Measurements from ENCODE around the gene FXYD5. TPM values are rescaled to one million over a fixed set of nuclear protein-coding genes. Genes with fewer than 3 reads are reported as not detected.

The FXYD5 gene
- total and polyA plus RNA-seq, 9 of the 15 experiments (the other 6 are each of a cell fraction or from before 2014, with no cell fraction given), result 104 to 537 (median 174) TPM

DNA sequence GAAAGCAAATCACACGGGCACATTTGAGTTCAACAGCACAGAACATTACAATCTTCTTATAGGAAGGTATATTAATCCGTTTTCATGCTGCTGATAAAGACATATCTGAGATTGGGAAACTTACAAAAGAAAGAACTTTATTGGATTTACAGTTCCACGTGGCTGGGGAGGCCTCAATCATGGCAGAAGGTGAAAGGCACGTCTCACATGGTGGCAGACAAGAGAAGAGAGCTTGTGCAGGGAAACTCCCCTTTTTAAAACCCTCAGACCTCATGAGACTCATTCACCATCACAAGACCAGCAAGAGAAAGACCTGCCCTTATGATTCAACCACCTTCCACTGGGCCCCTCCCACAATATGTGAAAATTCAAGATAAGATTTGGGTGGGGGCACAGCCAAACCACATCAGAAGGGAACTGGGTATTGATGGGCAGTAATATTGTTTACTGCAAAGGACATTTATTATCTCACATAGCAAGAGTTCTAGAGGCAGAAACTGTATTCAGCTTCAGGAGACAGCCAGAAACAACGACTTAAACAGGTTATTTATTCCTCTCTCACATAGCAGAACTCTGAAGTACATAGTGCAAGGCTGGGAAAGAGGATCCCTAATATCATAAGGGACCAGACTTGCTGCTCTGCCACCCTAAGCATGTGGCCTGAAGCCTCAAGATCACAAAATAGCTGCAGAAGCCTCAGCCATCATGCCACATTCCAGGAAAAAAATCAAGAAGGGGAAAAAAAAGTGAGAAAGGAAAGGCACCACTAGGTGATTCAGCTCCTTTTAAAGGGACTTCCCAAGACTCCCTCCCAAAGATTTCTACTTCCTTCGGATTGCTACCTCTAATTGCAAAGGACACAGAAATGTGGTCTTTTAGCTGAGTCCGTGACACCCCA lies 23.1 kb downstream of the FXYD5 start:
- CTCF ChIA-PET (ENCODE audit: low intra/inter-chr PET ratio), result no interaction called here
- peaks cover 14% of the 10 kb centered on the region; the same call in 1 of the 2 replicates for H3K9me3 ChIP-seq (replicated peaks; ENCODE audit: control insufficient read depth, insufficient read depth, low read depth, low read length)
- FAIRE-seq (no peak), DNase-seq (ENCODE audit: extremely low read depth in 1 of 4, low spot score in 3 of 4) (no peak), ATAC-seq (no peak)
- H3K9ac ChIP-seq (ENCODE audit: insufficient read depth in 1 of 2, low read depth in 2 of 2, low read length in 2 of 2), result no peak overlapping the region
- H4K20me1 ChIP-seq (replicated peaks; ENCODE audit: control insufficient read depth, insufficient read depth, low read length), result no peaks in the 10 kb centered on the region
- H3K27me3 ChIP-seq (ENCODE audit: control insufficient read depth in 2 of 2, insufficient read depth in 2 of 2, low read length in 2 of 2), result no peaks in the 10 kb centered on the region
- intact Hi-C loops (cut with micrococcal nuclease) (no loop called here), in situ Hi-C loops (cut with MboI) (no loop called here)
- POLR2A ChIA-PET, result interaction anchor here (0.9 to 1.3 kb wide), 2 partner anchors 8 to 16 kb away, joined by 3 to 4 read pairs; no protein-coding TSS in a partner anchor
- no peaks in the 10 kb centered on the region; the same call in 2 of the 3 replicates for H3K36me3 ChIP-seq (ENCODE audit: control insufficient read depth, insufficient read depth, low read length)
- H3K27ac ChIP-seq (ENCODE audit: extremely low read depth, low read depth, low read length), result no peak overlapping the region
- no peak overlapping the region for H3K4me2 ChIP-seq (ENCODE audit: insufficient read depth, low read length)
- H3K4me1 ChIP-seq (replicated peaks in 1 of 2; ENCODE audit: control insufficient read depth in 2 of 2, insufficient read depth in 2 of 2, low read length in 2 of 2), result peaks cover 11 to 15% of the 10 kb centered on the region in 2 experiments; a peak in 3 of 5 replicates
- H3K4me3 ChIP-seq, result no peak overlapping the region
- H3K79me2 ChIP-seq (ENCODE audit: control insufficient read depth, insufficient read depth, low read length), result no peaks in the 10 kb centered on the region
- no peak overlapping the region for H2AFZ ChIP-seq (ENCODE audit: low read depth, low read length)
- no peaks in the 10 kb centered on the region for H3K9me1 ChIP-seq (ENCODE audit: control insufficient read depth, insufficient read depth, low read length)
- WGBS (ENCODE audit: insufficient coverage, low coverage, missing lambda C conversion rate), result 27% methylated on average over 7 of the region's 7 CpGs
- no TSS peak for BruUV-seq (replicated peaks)
- TF ChIP-seq PYGO2 (tag; IDR thresholded peaks at IDR 0.05) (no peak), HNRNPLL (IDR thresholded peaks at IDR 0.05; ENCODE audit: low read depth, low read length, poor library complexity, severe bottlenecking) (no peak), DDX20 (tag; IDR thresholded peaks at IDR 0.05; ENCODE audit: low read depth) (no peak), MTA1 (IDR thresholded peaks at IDR 0.05; ENCODE audit: borderline replicate concordance) (no peak), ZNF507 (tag; conservative IDR thresholded peaks at IDR 0.05) (no peak), THRAP3 (IDR thresholded peaks at IDR 0.05; ENCODE audit: borderline replicate concordance) (no peak), RBFOX2 (IDR thresholded peaks at IDR 0.05; ENCODE audit: low read depth, low read length) (no peak), CBFA2T3 (IDR thresholded peaks at IDR 0.05) (0 out of 2 replicates have a peak, but pooled peaks have one; percentile 18)
- TF ChIP-seq, protein P1, sequence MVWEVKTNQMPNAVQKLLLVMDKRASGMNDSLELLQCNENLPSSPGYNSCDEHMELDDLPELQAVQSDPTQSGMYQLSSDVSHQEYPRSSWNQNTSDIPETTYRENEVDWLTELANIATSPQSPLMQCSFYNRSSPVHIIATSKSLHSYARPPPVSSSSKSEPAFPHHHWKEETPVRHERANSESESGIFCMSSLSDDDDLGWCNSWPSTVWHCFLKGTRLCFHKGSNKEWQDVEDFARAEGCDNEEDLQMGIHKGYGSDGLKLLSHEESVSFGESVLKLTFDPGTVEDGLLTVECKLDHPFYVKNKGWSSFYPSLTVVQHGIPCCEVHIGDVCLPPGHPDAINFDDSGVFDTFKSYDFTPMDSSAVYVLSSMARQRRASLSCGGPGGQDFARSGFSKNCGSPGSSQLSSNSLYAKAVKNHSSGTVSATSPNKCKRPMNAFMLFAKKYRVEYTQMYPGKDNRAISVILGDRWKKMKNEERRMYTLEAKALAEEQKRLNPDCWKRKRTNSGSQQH (CRISPR knock-in tag; IDR thresholded peaks at IDR 0.05), result no peak
- TF ChIP-seq, protein P2, sequence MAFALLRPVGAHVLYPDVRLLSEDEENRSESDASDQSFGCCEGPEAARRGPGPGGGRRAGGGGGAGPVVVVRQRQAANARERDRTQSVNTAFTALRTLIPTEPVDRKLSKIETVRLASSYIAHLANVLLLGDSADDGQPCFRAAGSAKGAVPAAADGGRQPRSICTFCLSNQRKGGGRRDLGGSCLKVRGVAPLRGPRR (CRISPR knock-in tag; IDR thresholded peaks at IDR 0.05), result no peak
- TF ChIP-seq, protein P3, sequence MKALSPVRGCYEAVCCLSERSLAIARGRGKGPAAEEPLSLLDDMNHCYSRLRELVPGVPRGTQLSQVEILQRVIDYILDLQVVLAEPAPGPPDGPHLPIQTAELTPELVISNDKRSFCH (CRISPR knock-in tag; IDR thresholded peaks at IDR 0.05), result no peak
- TF ChIP-seq, protein P3 (tag; IDR thresholded peaks at IDR 0.05), result no peak
